Bone marrow (tissue), 2 donors: ENCODE measurements around the gene COL9A3.
"Not testable (repeated sequence)": the region's sequence is repeated elsewhere in the genome, so short reads cannot be mapped to it uniquely, and the experiment has no call there.

Experiments
- DNase-seq, 2 donors: peaks; one replicate each; lab custom pipeline; 2025; lab: John Stamatoyannopoulos, UW

COL9A3 gene

DNA sequence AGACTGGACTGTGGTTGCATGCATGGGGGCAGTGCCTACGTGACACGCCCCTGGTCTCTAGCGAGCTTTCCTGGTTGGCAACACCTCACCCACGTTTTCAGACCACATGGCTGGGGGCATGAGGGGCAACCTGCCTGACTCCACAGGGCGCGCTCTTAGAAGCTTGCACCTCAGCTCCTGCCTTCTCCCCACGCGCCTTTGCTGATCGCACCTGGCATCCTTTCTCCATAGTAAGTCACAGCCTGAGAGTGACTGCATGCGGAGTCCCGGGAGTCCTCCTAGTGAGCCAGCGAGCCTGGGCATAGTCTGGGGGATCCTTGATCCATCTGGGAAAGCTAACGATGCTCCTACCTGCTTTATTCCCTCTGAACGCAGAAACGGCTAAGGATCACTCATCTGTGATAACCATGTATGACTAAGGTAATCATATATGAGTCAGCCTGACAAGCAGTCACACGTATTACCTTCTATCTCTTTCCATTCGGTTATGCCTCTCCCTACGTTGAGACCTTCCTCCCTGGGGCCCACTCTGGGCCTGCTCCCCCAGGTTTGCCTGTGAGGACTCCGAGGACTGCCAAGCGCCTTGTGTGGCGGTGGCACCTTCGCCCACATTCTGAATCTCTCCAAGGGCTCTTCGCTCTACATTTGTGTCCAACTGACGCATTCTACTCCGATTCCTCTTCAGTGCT is 40.2 kb downstream of the COL9A3 start:
- no peak for DNase-seq

DNA sequence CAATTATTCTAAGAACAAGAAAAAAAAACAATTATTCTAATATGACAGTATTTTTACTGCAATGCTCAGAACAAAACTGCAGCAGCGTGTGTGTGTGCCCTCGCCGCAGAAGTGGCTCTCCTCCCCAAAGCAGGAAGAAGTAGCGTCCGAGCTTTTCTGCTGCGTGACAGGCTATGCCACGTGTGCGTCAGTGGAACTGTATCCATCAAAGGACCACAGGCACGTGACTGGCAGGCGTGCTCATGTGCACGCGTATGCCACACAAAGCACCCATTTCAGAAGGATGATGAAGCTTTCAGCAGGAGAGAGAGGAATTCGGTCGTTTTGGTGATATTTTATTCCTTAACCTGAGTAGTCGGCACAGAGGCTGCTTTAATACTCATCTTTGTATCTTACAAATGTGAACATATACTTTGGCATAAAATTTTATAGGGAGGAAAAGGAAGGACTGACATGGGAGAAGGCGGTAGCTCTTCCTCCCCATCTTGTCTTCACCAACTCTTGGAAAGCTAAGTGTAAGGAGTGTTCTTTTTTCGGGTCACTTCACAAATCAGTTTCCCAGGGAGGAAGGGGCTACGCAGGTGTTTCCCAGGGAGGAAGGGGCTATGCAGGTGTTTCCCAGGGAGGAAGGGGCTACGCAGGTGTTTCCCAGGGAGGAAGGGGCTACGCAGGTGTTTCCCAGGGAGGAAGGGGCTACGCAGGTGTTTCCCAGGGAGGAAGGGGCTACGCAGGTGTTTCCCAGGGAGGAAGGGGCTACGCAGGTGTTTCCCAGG is 41.4 kb downstream of the COL9A3 start:
- DNase-seq: no peak

DNA sequence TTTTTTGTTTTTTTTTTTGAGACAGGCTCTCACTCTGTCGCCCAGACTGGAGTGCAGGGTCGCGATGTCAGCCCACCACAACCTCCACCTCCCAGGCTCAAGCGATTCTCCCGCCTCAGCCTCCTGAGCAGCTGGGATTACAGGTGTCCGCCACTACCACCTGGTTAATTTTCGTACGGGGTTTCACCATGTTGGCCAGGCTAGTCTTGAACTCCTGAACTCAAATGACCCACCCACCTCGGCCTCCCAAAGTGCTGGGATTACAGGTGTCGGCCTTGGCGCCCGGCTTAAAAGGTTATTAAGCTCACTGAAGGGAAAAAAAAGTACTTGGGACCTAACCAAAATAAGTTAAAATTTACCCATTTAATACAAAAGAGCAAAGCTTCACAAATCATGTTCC is 42.9 kb downstream of the COL9A3 start:
- DNase-seq: no peak

DNA sequence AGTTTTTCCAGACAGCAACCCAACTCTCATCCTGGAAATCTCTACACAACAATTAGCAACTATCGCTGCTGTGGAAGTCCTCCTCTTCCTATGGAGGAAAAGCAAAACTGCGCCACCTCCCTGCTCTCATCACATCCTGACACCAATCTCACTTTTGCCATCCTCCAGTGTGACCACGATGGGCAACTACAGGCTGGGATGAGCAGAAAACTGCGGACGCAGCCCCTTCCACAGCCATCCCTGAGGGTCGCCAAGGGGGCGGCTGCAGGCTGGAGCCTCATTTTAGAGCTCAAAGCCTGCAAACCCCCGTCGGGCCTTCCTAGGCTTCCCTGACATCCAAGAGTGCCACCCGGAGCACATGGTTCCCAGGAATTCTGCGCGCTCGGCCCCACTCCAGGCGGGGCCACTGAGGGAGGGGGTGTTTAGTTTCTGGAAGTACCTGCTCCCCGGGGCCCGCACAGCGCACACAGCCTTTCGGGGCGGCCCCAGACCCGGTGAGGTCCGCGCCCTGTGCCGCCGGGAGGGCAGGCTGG is 43.6 kb downstream of the COL9A3 start:
- DNase-seq: no peak

DNA sequence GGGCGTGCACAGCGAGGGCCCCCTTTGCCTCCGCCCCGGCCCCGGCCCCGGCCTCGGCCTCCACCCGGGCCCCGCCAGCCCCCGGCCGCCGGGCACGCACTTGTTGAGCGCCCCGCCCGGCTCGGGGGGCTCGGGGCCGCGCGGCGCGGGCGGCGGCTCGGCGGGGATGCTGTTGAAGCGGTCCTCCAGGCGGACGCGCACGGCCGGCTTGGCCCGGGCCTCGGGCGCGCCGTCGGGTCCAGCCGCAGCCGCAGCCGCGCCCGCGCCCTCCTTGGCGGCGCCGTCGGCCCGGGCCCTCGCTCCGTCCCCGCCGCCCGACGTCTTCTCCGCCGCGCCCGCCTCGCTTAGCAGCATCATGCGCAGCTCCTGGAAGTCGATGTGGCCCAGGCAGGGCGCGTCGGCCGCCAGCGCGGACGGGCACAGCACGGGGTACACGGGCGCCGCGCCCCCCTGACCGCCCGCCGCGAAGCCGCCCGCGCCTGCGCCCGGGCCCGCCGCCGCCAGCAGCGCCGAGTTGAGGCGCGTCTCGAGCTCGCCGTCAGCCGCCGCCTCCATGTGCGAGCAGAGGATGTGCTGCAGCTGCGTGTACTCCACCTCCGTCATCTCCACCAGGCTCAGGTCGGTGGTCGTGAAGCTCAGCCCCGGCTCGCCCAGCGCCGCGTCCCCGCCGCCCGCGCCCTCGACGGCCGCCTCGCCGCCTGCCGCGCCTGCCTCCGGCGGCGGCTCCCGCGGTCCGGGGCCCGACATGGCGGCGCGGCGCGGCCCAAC is 44.3 kb downstream of the COL9A3 start:
- no peak for DNase-seq

DNA sequence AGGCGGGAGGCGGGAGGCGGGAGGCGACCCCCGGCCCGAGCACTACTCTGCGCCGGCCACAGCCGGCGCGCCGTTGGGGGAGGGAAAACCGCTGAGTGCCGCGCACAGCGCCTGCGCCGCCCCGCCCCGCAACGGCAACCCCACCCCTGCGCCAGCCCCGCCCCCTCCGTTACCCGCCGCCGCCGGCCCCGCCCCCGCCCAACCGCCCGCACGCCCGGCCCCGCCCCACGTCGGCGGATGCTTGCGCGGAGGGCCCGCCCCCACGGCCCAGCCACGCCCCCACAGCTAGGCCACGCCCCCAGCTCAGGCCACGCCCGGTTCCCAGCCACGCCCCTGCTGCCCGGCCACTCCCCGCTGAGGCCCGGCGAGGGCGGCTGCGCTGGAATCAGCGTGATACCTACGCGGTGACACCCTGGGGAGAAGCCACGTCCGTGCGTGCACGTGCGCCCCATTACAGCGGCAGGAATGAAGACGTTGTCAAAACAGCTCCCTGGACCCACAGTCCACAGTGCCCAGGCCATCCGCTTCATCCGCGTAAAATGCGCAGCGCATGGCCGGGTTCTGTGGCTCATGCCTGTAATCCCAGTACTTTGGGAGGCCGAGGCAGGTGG is 45.0 kb downstream of the COL9A3 start, which contains the start of gene TCFL5:
TCFL5 (minus strand) TSS at position 97 of the 611 bp plus-strand sequence. CDS start 152 bp downstream, outside the sequence.
- DNase-seq: peak; percentile 43 to 97

DNA sequence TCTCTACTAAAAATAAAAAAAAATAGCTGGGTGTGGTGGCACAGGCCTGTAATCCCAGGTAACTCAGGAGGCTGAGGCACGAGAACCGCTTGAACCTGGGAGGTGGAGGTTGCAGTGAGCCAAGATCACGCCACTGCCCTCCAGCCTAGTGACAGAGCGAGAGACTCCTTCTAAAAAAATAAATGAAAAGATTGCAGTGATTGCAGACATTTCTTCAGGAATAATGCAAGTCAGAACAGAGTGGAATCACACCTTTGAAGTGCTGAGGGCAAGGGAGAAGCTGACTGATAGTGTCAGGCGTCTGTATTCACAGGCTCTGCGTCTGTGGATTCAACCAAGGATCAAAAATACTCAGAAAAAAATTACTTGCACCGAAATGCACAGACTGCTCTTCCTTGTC is 47.4 kb downstream of the COL9A3 start:
- DNase-seq: no peak

DNA sequence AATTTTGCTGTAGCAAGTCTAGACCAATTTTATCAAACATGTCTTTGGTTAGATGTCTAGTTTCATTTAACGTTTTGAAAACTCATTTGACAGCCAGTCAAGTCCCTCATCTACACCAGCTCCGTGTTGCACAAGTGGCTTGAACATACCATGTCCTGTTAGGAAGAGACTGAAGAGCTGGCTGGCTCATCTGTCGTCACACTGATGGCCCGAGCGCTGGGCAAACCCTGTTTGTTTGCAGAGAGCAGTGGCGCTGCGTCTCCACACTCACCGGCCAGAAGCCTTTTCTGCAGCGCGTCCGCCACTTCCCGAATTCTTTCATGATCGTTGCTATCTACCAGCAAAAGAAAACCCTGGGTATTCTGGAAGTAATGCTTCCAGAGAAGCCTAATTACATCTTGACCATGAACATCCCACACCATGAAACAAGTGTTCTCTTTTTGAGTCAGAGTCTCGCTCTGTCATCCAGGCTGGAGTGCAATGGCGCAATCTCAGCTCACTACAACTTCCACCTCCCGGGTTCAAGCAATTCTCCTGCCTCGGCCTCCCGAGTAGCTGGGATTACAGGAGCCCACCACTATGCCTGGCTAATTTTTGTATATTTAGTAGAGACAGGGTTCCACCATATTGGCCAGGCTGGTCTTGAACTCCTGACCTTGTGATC is 55.5 kb downstream of the COL9A3 start:
- DNase-seq: no peak

DNA sequence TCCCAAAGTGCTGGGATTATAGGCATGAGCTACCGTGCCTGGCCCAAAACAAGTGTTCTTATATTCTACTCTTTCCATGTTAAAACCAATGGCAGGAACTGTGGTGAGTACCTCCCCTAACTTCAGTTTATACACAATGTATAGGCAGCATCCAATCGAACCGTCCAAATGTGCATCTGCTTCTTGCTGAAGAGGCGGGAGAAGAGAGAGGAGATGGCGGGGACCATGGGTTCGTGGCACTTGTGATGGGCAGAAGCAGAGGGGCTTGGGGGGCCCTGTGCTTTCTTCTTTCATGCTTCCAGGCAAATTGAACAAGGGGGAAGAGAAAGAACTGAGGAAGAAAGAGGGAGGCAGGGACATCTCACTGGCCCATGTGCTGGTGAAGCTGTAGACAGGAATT is 56.0 kb downstream of the COL9A3 start:
- no peak for DNase-seq

DNA sequence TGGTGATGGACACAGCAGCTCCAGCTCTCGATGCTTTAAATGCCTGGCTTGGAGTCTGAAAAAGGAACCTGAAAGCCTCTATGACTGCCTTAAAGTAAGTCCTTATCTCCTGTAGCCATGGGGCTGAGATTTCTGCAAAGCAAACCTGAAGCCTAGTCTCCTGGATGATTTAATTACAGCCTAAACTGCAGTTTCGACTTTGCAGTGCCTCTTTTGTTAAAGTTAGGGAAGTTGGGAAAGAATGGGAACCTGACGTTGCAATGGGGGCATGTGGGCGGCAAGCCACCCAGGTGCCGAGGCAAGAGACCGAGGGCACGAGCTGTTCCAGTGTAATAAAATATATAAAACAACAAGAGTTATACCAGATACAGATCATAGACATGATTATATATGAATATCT is 56.4 kb downstream of the COL9A3 start:
- DNase-seq: no peak

DNA sequence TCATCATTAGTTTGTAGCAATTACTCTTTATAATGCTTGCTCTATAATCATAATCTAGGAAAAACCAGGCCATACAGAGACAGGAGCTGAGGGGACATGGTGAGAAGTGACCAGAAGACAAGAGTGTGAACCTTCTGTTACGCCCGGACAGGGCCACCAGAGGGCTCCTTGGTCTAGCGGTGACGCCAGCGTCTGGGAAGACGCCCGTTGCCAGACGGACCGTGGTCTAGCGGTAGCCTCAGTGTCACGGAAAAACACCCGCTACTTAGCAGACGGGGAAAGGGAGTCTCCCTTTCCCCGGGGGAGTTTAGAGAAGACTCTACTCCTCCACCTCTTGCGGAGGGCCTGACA is 56.8 kb downstream of the COL9A3 start:
- not testable (repeated sequence) for DNase-seq

DNA sequence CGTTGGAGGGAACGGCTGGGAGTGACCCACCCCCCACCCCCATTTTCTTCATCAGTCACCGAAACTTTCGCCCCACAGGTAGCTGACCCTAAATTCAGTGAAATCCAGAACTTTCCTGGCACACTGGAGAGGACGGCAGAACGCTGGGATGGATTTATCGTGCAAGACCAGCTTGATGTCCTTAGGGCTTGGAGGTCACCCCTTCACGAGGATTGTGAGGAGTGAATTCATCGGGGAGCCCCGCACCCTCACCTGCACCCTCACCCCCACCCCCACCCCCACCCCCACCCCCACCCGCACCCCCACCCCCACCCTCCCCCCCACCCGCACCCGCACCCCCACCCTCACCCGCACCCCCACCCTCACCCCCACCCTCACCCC is 58.1 kb downstream of the COL9A3 start:
- no peak for DNase-seq

DNA sequence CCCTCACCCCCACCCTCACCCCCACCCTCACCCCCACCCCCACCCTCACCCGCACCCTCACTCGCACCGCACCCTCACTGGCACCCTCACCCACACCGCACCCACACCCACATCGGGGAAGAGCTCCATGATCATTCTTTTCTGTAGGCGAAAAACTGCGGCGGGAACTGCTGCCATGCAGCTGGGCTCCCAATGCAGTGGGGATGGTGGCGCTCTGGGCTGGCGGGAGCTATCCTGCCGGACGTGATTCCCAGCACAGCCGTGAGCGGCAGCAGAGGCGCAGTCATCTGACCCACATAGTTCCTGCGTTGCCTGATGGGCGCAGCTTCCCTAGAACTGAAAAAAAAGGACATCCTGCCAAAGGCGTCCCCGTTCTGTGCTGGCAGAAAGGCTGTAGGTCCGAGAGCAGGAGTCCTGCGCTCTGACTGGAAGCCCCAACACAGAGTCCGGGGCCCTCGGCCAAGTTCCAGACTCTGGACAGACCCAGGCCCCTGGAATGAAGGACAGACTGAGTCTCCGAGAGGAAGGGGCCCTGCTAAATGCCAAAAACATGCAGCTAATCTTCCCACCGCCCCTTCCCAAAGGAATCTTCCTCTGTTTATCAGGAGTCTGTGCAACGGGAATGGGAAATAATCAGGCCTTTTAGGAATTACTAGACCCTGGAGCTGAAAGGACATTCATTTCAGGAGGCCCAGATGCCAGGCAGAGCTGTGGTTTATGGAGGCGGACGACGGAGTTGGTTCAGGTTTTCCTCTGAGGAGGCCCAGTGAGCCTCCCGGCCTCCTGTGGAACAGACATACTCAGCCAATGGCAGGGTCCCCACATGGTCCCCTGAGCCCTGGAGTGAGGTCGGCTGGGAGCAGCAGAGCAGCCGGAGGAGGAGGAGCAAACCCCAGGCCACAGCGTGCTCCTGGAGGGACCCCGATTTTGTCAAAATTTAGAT is 58.8 kb downstream of the COL9A3 start:
- DNase-seq: no peak

DNA sequence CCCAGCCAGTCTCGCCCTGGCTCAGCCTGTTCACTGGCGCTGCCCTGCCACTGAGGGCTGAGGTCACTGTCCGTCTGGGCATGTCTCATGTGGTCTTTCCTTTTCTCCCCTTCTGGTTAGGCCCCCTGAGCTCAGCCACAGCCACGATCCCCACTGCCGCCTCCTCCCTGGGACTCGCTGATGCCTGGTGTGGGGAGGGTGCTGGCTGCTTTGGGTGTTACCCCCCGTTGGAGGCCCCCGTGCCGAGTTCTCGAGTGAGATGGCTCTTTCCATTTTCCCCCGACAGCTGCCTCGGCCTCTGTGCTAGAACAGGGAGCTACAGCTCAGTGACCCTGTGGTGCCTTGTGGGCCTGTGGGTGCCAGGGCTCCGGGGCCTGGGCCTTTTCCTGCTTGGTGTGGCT is 59.7 kb downstream of the COL9A3 start:
- no peak for DNase-seq

DNA sequence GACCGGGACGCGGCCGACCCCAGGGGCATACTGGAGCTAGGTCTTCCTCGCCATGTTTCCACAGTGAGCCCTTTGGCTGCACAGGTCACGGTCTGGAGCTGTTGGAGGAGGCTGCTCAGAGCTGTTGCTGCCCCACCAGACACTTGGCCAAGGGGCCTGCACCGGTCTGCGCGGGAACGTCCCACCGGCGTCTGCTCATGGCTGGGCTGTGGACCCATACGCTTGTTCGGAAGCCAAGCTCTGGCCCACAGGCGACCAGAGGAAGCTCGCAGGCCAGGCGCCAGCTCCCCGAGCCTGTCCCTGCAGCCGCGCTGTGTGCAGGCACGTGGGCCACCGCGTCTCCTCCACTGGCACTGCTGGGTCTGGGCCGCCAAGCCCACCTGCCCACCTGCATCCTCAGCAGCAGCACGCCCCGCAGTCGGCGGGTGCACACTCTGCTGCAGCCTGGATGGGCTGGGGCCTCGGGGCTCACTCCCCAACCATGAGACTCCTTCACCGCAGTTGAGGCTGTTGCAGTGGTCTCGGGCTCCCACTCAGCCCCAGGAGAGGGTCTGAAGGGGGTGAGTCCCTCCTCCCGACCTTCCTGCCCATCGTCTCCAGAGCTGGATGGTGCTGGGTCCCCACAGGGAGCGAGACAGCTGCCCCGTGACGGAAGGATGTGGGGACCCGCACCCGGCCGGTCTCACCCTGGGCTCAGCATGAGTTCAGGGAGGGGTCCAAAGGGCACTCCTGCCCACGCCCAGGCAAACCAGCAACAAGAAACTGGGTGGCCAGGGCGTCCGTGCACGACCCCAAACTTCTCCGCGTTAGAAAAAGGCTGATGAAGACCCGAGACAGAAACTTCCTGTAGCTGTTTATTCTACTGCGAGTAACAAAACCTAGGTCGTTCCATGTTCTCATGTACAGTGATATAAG is 60.3 kb downstream of the COL9A3 start:
- DNase-seq: no peak

DNA sequence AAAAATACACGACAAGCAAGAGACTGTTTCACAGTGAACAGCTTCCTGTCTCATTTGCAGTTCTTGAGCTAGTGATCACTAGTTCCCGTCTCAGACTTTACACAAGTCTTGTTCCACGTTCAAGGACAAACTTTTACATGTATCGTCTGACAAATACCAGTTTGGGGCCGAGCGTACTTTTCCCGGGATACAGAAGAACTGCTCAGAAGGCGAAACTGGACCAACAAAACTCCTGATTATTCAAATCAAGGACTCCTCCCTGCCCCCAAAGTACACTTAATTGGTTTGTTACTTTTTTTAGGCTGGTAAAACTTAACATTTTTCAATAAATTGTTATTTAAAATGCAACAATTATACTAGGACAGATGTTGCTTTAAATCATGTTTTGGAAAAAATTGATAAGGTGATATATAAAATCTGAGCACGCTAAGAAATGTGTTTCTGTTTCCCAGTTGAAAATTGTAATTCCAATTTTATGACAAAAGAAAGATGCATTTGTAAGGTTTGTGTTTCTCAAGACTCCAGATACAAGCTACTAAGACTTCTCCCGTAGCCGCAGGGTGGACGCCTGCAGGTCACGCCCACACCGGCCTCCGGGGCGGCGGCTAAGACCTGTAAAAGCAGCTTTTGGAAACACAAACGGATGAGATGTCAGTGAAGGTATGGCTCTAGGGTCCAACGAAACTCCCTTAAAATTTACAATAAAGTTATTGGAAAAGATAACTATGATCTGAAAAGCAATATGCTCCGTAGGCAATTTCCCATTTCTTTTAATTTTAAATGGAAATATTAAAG is 61.6 kb downstream of the COL9A3 start:
- no peak for DNase-seq

DNA sequence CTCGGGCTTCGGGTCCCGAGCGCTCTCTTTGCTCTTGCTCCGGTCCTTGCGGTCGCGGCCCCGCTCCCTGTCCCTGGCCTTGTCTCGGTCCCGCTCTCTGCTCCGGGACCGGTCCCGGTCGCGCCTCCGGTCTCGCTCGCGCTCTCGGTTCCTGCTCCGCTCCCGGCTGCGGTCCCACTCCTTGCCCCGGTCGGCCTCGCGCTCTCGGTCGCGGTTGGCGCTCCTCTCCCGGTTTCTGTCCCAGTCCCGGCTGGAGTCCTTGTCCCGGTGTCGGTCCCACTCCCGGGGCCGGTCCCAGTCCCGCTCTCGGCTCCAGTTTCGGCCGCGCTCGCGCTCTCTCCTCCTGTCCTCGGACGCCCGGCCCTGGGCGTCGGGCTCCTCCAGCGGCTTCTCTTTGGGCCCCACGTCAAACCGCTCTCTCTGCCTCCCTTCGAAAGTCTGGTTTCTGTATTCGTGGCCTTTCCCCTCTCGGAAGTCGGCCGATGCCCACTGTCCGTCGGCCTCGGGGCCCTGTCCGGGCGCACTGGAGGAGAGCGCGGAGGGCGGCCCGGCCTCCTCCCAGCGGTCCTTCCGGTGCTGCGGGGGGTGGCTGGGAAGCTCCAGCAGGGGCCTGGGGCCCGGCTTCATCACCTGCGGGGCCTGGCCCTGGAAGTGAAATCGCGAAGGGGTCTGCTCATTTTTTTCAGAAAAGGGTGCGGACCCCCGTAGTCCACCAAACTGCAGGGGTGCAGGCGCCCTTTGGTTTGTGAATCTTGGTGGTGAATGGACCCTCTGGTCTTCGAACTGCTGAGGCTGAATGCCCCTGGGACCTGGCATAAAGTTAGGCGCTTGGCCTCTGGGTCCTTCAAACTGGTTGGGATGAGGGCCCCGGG is 62.7 kb downstream of the COL9A3 start:
- DNase-seq: no peak
